Sciatic nerve (tissue), 2 donors: ENCODE measurements around the gene ALK. TPM values are rescaled to one million over a fixed set of nuclear protein-coding genes. Genes with fewer than 3 reads are reported as not detected.

ENCODE experiments used
- ATAC-seq: fragments of 200-7000 bp; cut with Tn5 transposase; one replicate; pipeline ENCODE4 v1.9.1; 2020; ENCODE audit warnings: mild to moderate bottlenecking, moderate library complexity
- DNase-seq: peaks from one replicate; pipeline ENCODE4 v3.0.0-alpha.2; 2020; ENCODE audit warnings: low spot score
- intact Hi-C: fragments of 100-400 bp; cut with DNase I; formaldehyde crosslinking; loops from one replicate; pipeline ENCODE4 v1.14.2; 2022
- total RNA-seq: library from RNA; stranded (reverse); fragmentation: NEBNext Ultra II Directional; extraction: Animal tissue kit (Norgen Biotek cat#: 25700); gene quantifications from one replicate; pipeline ENCODE4 v1.2.1, GENCODE V29; 2021
- donor health status: DM: no; HTN: no; CAD: no.
- donor health status: DM: no; HTN: no; CAD: no.

The ALK gene
- total RNA-seq, 1 donor from 2014 or later: 0.18 TPM

- intact Hi-C loops: no loop called here
- no peak for ATAC-seq
Observed at GRCh38 chr2:29917781-29918180, 3.6 kb downstream of the ALK start.

GRCh38 chr2:29916571-29916970 lies 4.8 kb downstream of the ALK start:
- intact Hi-C loops: no loop called here
- no peak for DNase-seq
- ATAC-seq: no peak

More at GRCh38 chr2:29917781-29918180, 3.6 kb downstream of the ALK start:
- no peak for DNase-seq

GRCh38 chr2:29910960-29911359 lies 10.4 kb downstream of the ALK start:
- ATAC-seq (no peak), DNase-seq (no peak)
- intact Hi-C loops: no loop called here

GRCh38 chr2:29910465-29910864 lies 10.9 kb downstream of the ALK start:
- ATAC-seq: no peak
- intact Hi-C loops: no loop called here

GRCh38 chr2:29902356-29902755 lies 19.0 kb downstream of the ALK start:
- intact Hi-C loops: no loop called here
- no peak for DNase-seq
- no peak for ATAC-seq

More at GRCh38 chr2:29910465-29910864, 10.9 kb downstream of the ALK start:
- DNase-seq: no peak

- intact Hi-C loops: no loop called here
- ATAC-seq: no peak
- DNase-seq: no peak
Observed at GRCh38 chr2:29900971-29901633, 20.3 kb downstream of the ALK start.

DNA sequence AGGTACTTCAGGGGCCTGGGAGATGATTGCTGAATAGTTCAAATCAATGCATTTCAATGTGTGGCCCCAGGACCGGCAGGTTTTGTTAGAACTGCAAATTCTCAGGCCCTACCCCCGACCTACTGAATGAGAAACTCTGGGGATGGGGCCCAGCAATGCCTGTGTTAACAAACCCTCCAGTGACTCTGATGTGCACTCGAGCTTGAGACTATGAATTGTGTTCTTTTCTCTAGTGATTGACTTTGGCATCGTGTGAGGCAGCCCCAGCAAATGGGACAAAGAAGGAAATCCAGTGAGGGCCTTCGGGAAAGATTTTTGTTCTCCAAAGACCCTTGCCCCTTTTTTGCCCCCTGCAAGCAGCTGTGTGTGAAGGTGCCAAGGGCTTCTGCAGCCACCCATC lies 22.4 kb downstream of the ALK start:
- DNase-seq (no peak), ATAC-seq (no peak)
- intact Hi-C loops: no loop called here

GRCh38 chr2:29894822-29895614 lies 26.4 kb downstream of the ALK start:
- no peak for ATAC-seq
- intact Hi-C loops: no loop called here
- DNase-seq: no peak

DNA sequence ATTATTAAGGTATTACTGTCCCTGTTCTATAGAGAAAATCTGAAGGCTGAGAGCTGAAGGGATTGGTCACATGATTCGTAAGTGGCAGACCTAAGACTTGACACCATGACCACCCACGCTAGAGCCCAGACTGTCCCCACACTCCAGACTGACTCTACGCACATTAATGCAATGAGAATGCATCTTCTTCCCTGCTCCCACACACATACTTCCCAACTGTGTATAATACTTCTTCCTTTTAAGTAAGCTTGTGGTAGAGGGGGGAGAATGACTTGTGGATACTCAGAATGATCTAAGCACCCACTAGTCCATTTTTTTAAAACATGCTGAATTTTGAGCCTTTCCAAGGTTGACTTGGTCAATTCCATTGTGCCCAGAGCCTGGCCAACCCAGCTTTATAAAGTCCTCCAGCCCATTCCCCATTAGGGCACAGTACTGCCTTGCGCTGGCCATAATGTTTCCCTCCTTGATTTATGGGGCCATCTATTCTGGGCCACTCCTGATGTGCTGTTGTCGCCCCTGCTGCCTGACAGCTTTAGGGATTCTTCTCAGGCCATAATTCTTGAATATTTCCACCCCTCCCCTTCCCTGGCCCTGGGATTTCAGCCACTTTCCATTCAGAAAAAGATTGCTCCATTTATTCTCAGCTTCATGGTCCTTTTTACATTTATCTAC lies 28.7 kb downstream of the ALK start:
- ATAC-seq (no peak), DNase-seq (no peak)
- intact Hi-C loops: no loop called here

- ATAC-seq: no peak
- intact Hi-C loops: no loop called here
- DNase-seq: no peak
Observed at GRCh38 chr2:29881089-29881730, 40.2 kb downstream of the ALK start.

GRCh38 chr2:29880084-29880483 lies 41.3 kb downstream of the ALK start:
- DNase-seq (no peak), ATAC-seq (no peak)
- intact Hi-C loops: no loop called here

DNA sequence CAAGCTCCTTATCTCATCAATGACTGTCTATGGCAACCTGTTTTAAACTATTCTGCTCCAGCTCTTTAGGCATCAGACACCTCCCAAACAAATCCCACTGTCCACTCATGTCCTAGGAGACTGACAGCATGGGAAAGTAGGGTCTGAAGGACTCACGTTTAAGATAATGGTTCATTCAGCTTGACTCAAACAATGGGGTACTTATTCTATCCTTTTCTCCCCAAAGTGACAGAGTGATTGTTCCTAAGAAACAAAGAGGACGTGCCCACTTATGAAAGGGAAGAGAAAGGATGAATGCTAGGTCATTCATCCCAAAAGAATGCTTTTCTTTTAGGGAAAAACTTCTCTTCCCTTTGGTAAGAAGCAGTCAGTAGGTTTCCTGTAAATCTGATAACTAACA lies 41.9 kb downstream of the ALK start:
- ATAC-seq: no peak
- intact Hi-C loops: no loop called here
- no peak for DNase-seq

- intact Hi-C loops: no loop called here
- no peak for DNase-seq
- no peak for ATAC-seq
Observed at GRCh38 chr2:29878898-29879297, 42.5 kb downstream of the ALK start.

GRCh38 chr2:29876374-29876773 lies 45.0 kb downstream of the ALK start:
- intact Hi-C loops: no loop called here
- no peak for DNase-seq
- no peak for ATAC-seq

GRCh38 chr2:29874745-29875144 lies 46.6 kb downstream of the ALK start:
- DNase-seq: no peak
- ATAC-seq: no peak
- intact Hi-C loops: no loop called here

- intact Hi-C loops: no loop called here
- no peak for ATAC-seq
- DNase-seq: no peak
Observed at GRCh38 chr2:29872870-29873269, 48.5 kb downstream of the ALK start.

- intact Hi-C loops: no loop called here
- no peak for ATAC-seq
- DNase-seq: no peak
Observed at GRCh38 chr2:29871541-29871940, 49.8 kb downstream of the ALK start.

DNA sequence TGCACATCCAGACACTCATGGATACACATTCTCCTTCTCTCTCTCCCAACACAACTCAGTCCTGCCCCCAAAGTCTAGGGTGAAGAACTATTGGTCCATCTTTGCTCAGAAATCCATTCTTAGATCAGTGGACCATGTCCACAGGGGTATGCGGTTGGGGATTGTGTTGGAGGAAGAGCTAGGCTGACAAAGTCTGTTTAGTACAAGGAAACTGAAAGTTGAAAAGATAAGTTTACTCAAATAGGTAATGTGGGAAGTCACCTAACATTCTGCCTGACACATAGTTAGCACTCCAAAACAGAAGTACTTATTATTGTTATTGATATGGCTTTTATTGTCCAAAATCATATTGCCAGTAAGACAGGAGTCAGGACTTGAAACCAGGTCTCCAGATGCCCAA lies 55.9 kb downstream of the ALK start:
- DNase-seq: no peak
- ATAC-seq: no peak
- intact Hi-C loops: no loop called here

GRCh38 chr2:29864988-29865387 lies 56.4 kb downstream of the ALK start:
- DNase-seq: no peak
- intact Hi-C loops: no loop called here
- no peak for ATAC-seq
